Left lung (tissue), 10 donors: Measurements from ENCODE around the gene RINT1. TPM values are rescaled to one million over a fixed set of nuclear protein-coding genes. Genes with fewer than 3 reads are reported as not detected.
"Not testable (repeated sequence)": the region's sequence is repeated elsewhere in the genome, so short reads cannot be mapped to it uniquely, and the experiment has no call there.

ENCODE experiments used
- ATAC-seq: fragments of 200-7000 bp; cut with Tn5 transposase; one replicate; pipeline ENCODE4 v1.9.1; 2020; ENCODE audit warnings: moderate library complexity
- DNase-seq, 4 donors: peaks; one replicate each; pipeline ENCODE4 v3.0.0-alpha.2; 2013 to 2020
- H3K27ac ChIP-seq, 2 donors: fragments of 200-600 bp; sonication (generic) in 1 of 2; one replicate each; pipeline versions ENCODE4 v1.5.0 to v1.8.0; 2020 to 2021
- H3K27me3 ChIP-seq, 2 donors: fragments of 200-600 bp; sonication (generic) in 1 of 2; one replicate each; pipeline versions ENCODE4 v1.5.0 to v1.8.0; 2020 to 2021
- H3K36me3 ChIP-seq, 2 donors: fragments of 200-600 bp; sonication (generic) in 1 of 2; one replicate each; pipeline versions ENCODE4 v1.5.0 to v1.8.0; 2020 to 2021
- H3K4me1 ChIP-seq, 2 donors: fragments of 200-600 bp; one replicate each; pipeline ENCODE4 v1.8.0; 2021
- H3K4me3 ChIP-seq, 2 donors: fragments of 200-600 bp; sonication (generic) in 1 of 2; one replicate each; pipeline versions ENCODE4 v1.5.0 to v1.8.0; 2020 to 2021; ENCODE audit warnings: mild to moderate bottlenecking in 1 of 2
- H3K9me3 ChIP-seq, 2 donors: fragments of 200-600 bp; sonication (generic) in 1 of 2; one replicate each; pipeline versions ENCODE4 v1.5.0 to v1.8.0; 2020 to 2021
- intact Hi-C, 2 donors: fragments of 100-400 bp; cut with DNase I; formaldehyde crosslinking; loops; one replicate each; pipeline versions ENCODE4 v1.11.2 to v1.14.2; 2022
- polyA plus RNA-seq, 6 donors: library from polyadenylated mRNA; unstranded; fragments of 120-200 nt; gene quantifications; one replicate each; pipeline ENCODE4 v1.2.1, GENCODE V29; 2013; ENCODE audit not compliant: insufficient read length in 6 of 6
- total RNA-seq, 2 donors: library from RNA; stranded (reverse); fragmentation: NEBNext Ultra II Directional; extraction: Animal tissue kit (Norgen Biotek cat#: 25700); gene quantifications; one replicate each; pipeline ENCODE4 v1.2.1, GENCODE V29; 2021
- TF ChIP-seq, protein P1 (sequence below), 2 donors: fragments of 200-600 bp; sonication (generic) in 1 of 2; IDR thresholded peaks; one replicate each; pipeline versions ENCODE4 v1.5.0 to v1.8.0; 2021; ENCODE audit warnings: antibody characterized with exemption in 2 of 2
- donor health status: DM: no; HTN: yes; CAD: no.
- donor health status: DM: no; HTN: no; CAD: no.

RINT1 gene
- total and polyA plus RNA-seq, 8 donors, result 15.0 to 36.2 (median 30.6) TPM

DNA sequence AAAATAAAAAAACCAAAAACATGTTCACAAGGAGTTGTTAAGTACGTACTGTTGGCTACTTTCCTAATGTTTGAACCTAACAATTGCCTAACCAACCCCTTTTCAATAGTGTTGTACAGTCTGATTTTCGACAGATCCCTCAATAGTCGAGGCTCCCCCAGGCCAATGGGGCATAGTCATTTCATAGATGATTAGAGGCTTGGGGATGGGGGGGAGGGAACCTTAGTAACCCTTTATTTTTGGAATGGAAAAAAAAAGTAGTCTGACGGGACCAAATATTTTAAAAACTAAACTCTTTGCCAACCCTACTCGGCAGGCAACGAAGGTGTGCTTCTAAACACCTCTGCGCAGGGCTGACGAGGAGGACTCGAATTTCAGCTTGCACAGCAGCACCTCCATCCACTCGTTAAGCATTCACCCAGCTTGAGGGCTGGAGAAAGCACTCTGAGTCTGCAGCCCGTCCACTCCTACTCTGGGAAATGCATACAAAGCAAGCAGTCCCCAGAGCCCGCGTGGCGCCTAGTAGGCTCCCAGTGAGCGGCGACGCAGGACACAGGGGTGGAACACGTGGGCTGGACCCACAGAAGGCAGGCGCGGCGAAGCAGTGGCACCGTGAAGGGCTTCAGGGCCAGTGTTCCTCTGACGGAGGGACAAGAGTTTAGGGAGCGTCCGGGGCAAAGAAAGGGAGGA lies 10.8 kb upstream of the RINT1 start:
- Histone ChIP-seq H3K4me3 (peak overlapping the region; percentile 68 to 73), H3K4me1 (peaks cover 9 to 17% of the 10 kb centered on the region in 2 donors), H3K36me3 (no peaks in the 10 kb centered on the region), H3K27ac (peak overlapping the region; percentile 88), H3K27me3 (no peaks in the 10 kb centered on the region), H3K9me3 (no peaks in the 10 kb centered on the region)
- peak; percentile 74 for ATAC-seq
- intact Hi-C loops, result no loop called here
- peak; percentile 65 to 89 (median 72) for DNase-seq
- TF ChIP-seq, protein P1, sequence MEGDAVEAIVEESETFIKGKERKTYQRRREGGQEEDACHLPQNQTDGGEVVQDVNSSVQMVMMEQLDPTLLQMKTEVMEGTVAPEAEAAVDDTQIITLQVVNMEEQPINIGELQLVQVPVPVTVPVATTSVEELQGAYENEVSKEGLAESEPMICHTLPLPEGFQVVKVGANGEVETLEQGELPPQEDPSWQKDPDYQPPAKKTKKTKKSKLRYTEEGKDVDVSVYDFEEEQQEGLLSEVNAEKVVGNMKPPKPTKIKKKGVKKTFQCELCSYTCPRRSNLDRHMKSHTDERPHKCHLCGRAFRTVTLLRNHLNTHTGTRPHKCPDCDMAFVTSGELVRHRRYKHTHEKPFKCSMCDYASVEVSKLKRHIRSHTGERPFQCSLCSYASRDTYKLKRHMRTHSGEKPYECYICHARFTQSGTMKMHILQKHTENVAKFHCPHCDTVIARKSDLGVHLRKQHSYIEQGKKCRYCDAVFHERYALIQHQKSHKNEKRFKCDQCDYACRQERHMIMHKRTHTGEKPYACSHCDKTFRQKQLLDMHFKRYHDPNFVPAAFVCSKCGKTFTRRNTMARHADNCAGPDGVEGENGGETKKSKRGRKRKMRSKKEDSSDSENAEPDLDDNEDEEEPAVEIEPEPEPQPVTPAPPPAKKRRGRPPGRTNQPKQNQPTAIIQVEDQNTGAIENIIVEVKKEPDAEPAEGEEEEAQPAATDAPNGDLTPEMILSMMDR (IDR thresholded peaks at IDR 0.05), result no peak

DNA sequence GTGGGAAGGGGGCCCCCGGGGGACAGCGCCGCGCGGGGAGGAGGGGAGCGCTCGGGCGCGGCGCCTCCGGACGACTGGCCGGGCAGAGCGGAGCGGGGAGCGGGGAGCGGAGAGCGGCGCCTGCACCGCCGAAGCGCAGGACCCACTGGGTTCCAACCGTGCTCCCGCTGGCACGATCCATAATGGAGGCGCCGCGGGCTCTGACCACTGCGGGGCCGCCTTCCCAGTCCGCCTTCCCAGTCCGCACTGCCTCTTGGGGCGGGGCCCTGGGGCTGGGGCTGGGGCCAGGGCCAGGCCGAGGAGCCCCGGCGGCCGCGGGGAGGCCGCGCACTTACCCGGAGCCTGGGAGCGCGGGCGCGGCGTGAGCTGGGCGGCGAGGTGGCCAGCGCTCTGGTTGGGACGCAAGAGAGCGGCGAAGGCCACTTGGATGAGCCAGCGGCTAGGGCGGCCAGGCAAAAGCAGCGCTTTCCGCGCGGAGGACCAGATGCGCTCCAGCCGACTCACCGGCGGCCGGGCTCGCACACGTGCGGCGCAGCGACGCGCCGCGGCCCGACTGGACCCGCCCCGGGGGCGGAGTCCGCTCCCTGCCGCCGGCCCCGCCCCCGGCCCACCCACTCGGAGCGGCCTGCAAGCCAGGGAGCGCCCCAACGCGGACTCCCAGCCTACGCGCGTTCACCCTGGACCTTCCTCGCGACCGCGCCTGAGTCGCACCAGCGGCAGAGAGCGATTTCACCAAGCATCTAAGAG lies 10.1 kb upstream of the RINT1 start, which contains the start of gene PUS7:
Gene PUS7 (minus strand): TSS at position 555 of the 747 bp plus-strand sequence. CDS start 13,759 bp downstream, outside the sequence.
- TF ChIP-seq, protein P1 (IDR thresholded peaks at IDR 0.05), result no peak
- Histone ChIP-seq H3K4me1 (peaks cover 9 to 17% of the 10 kb centered on the region in 2 donors), H3K9me3 (no peaks in the 10 kb centered on the region), H3K27me3 (no peaks in the 10 kb centered on the region), H3K27ac (peak within 1 kb of the TSS; percentile 88), H3K4me3 (peak within 1 kb of the TSS; percentile 68 to 73), H3K36me3 (no peaks in the 10 kb centered on the region)
- peak; percentile 96 for ATAC-seq
- intact Hi-C loops, result no loop called here
- DNase-seq, result peak; percentile 89 to 97 (median 92)

DNA sequence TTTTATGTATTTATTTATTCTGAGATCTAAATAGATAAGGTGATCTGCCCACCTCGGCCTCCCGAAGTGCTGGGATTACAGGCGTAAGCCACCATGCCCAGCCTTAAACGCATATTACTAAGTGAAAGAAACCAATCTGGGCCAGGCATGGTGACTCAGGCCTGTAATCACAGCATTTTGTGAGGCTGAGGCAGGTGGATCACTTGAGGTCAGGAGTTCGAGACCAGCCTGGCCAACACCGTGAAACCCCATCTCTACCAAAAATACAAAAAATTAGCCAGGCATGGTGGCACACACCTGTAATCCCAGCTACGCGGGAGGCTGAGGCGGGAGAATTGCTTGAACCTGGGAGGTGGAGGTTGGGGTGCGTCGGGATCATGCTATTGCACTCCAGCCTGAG lies 7.6 kb upstream of the RINT1 start:
- H3K27ac ChIP-seq, DNase-seq, intact Hi-C loops, H3K4me3 ChIP-seq, ATAC-seq, H3K36me3 ChIP-seq, H3K27me3 ChIP-seq, H3K9me3 ChIP-seq: not testable (repeated sequence)
- peaks cover 9 to 17% of the 10 kb centered on the region in 2 donors for H3K4me1 ChIP-seq

DNA sequence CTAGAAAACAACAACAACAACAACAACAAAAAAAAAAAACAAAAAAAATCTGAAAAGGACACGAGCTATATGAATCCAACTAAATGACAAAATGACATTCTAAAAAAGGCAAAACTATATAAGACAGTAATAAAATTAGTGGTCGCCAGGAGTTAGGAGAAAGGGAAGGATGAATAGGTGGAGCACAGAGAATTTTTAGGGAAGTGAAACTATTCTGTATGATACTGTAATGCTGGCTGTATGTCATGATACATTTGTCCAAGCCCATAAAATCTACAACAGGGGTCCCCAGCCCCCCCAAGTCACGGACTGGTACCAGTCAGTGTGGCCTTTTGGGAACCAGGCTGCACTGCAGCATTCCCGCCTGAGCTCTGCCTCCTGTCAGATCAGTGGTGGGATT lies 7.2 kb upstream of the RINT1 start:
- no peak for ATAC-seq
- H3K4me1 ChIP-seq, result peaks cover 9 to 17% of the 10 kb centered on the region in 2 donors

DNA sequence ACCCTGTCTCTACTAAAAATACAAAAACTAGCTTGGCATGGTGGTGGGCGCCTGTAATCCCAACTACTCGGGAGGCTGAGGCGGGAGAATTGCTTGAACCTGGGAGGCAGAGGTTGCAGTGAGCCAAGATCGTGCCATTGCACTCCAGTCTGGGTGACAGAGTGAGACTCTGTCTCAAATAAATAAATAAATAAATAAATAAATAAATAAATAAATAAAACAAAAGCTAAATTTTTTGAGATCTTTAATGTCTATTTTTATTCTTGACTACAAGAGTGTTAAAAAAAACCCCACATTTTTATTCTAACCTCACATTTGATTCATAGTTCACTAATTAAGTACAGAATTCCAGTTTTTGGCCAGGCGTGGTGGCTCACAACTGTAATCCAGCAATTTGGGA lies 4.3 kb upstream of the RINT1 start:
- H3K9me3 ChIP-seq, intact Hi-C loops, H3K36me3 ChIP-seq, ATAC-seq, H3K27me3 ChIP-seq, H3K4me1 ChIP-seq, H3K27ac ChIP-seq, DNase-seq, H3K4me3 ChIP-seq: not testable (repeated sequence)

More for the DNA sequence above, 7.2 kb upstream of the RINT1 start:
- Histone ChIP-seq H3K9me3 (no peaks in the 10 kb centered on the region), H3K27ac (no peak overlapping the region), H3K4me3 (no peak overlapping the region), H3K27me3 (no peaks in the 10 kb centered on the region), H3K36me3 (no peaks in the 10 kb centered on the region)
- intact Hi-C loops, result no loop called here
- no peak for DNase-seq
- TF ChIP-seq, protein P1 (IDR thresholded peaks at IDR 0.05), result no peak

DNA sequence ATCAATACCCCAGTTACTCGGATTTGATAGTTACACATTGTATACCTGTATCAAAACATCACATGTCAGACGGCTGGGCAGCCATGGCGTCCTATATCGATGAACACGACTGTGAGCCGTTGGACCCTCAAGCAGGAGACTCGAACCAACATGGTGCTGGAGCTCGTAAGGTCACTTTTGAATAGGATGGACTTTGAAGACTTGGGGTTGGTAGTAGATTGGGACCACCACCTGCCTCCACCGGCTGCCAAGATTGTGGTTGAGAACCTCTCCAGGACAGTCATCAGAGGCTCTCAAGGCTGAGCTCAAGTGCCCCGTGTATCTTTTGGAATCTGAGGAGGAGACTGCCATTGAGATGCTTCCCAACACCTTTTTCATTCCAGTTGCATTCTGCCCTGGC lies 1.9 kb upstream of the RINT1 start:
- H3K9me3 ChIP-seq, result no peaks in the 10 kb centered on the region
- no peak overlapping the region for H3K4me3 ChIP-seq
- TF ChIP-seq, protein P1 (IDR thresholded peaks at IDR 0.05), result no peak
- no peaks in the 10 kb centered on the region for H3K36me3 ChIP-seq
- ATAC-seq (no peak), DNase-seq (no peak)
- no peak overlapping the region for H3K27ac ChIP-seq
- no peaks in the 10 kb centered on the region for H3K27me3 ChIP-seq
- intact Hi-C loops, result no loop called here
- peaks cover 7 to 22% of the 10 kb centered on the region in 2 donors for H3K4me1 ChIP-seq
